ENCODE measurements around the gene S1PR1. TPM values are rescaled to one million over a fixed set of nuclear protein-coding genes. Genes with fewer than 3 reads are reported as not detected.

Gene S1PR1
- total and polyA plus RNA-seq, 2 experiments from 2014 or later: 9.3 TPM

- Histone ChIP-seq H3K79me2 (no peaks in the 10 kb centered on the region), H3K27me3 (peaks cover 6% of the 10 kb centered on the region), H3K4me3 (no peak overlapping the region), H3K9me3 (ENCODE audit: low read depth) (no peaks in the 10 kb centered on the region), H3K4me2 (no peak overlapping the region), H3K27ac (peak overlapping the region; percentile 0), H3K36me3 (replicated peaks; ENCODE audit: insufficient read depth, low read depth) (no peaks in the 10 kb centered on the region), H4K20me1 (ENCODE audit: insufficient read depth, poor library complexity, severe bottlenecking) (no peaks in the 10 kb centered on the region), H3K4me1 (ENCODE audit: insufficient read depth) (no peaks in the 10 kb centered on the region), H3K9me2 (replicated peaks; ENCODE audit: insufficient read depth) (no peaks in the 10 kb centered on the region), H2AFZ (no peak overlapping the region)
- WGBS (ENCODE audit: low lambda C conversion rate, missing lambda C conversion rate): 86% methylated on average over 2 of the region's 2 CpGs
- TF ChIP-seq EZH2 (IDR thresholded peaks at IDR 0.05; ENCODE audit: borderline replicate concordance): no peak
- no peak for TF ChIP-seq CTCF (IDR thresholded peaks at IDR 0.05; ENCODE audit: poor library complexity)
- no peak for DNase-seq (ENCODE audit: low spot score)
These were observed 5.7 kb downstream of the S1PR1 start for GRCh38 chr1:101242324-101243050.

- no peak for TF ChIP-seq EZH2phosphoT487 (IDR thresholded peaks at IDR 0.05; ENCODE audit: low read depth, severe bottlenecking, unreplicated experiment)
- no peak for TF ChIP-seq EZH2 (IDR thresholded peaks at IDR 0.05; ENCODE audit: borderline replicate concordance)
- no peak for TF ChIP-seq CTCF (IDR thresholded peaks at IDR 0.05; ENCODE audit: poor library complexity)
- H3K4me2 ChIP-seq: no peak overlapping the region
- no peaks in the 10 kb centered on the region for H3K4me1 ChIP-seq (ENCODE audit: insufficient read depth)
- H2AFZ ChIP-seq: no peak overlapping the region
- no peaks in the 10 kb centered on the region for H3K9me2 ChIP-seq (replicated peaks; ENCODE audit: insufficient read depth)
- H3K79me2 ChIP-seq: no peaks in the 10 kb centered on the region
- H4K20me1 ChIP-seq (ENCODE audit: insufficient read depth, poor library complexity, severe bottlenecking): no peaks in the 10 kb centered on the region
- WGBS (ENCODE audit: low lambda C conversion rate, missing lambda C conversion rate): 51% methylated on average over 3 of the region's 3 CpGs
- no peaks in the 10 kb centered on the region for H3K9me3 ChIP-seq (ENCODE audit: low read depth)
- H3K27ac ChIP-seq: peak overlapping the region; percentile 31
- no peaks in the 10 kb centered on the region for H3K36me3 ChIP-seq (replicated peaks; ENCODE audit: insufficient read depth, low read depth)
- DNase-seq (ENCODE audit: low spot score): no peak
- no peak overlapping the region for H3K4me3 ChIP-seq
- no peaks in the 10 kb centered on the region for H3K27me3 ChIP-seq
These were observed 6.9 kb downstream of the S1PR1 start for GRCh38 chr1:101243751-101244150.

- H3K27ac ChIP-seq: no peak overlapping the region
- no peak for DNase-seq (ENCODE audit: low spot score)
- TF ChIP-seq CTCF (IDR thresholded peaks at IDR 0.05; ENCODE audit: poor library complexity) (no peak), EZH2 (IDR thresholded peaks at IDR 0.05; ENCODE audit: borderline replicate concordance) (no peak), EZH2phosphoT487 (IDR thresholded peaks at IDR 0.05; ENCODE audit: low read depth, severe bottlenecking, unreplicated experiment) (no peak)
- no peaks in the 10 kb centered on the region for H3K79me2 ChIP-seq
- H3K4me3 ChIP-seq: no peak overlapping the region
- H3K9me3 ChIP-seq (ENCODE audit: low read depth): no peaks in the 10 kb centered on the region
- H3K36me3 ChIP-seq (replicated peaks; ENCODE audit: insufficient read depth, low read depth): no peaks in the 10 kb centered on the region
- WGBS (ENCODE audit: low lambda C conversion rate, missing lambda C conversion rate): 57% methylated on average over 5 of the region's 5 CpGs
- no peaks in the 10 kb centered on the region for H3K9me2 ChIP-seq (replicated peaks; ENCODE audit: insufficient read depth)
- H3K4me2 ChIP-seq: no peak overlapping the region
- no peaks in the 10 kb centered on the region for H3K4me1 ChIP-seq (ENCODE audit: insufficient read depth)
- no peak overlapping the region for H2AFZ ChIP-seq
- no peaks in the 10 kb centered on the region for H4K20me1 ChIP-seq (ENCODE audit: insufficient read depth, poor library complexity, severe bottlenecking)
- no peaks in the 10 kb centered on the region for H3K27me3 ChIP-seq
These were observed 8.0 kb downstream of the S1PR1 start for GRCh38 chr1:101244842-101245241.

Measured in hepatocyte (in vitro differentiated cells).